HepG2 (cell line): ENCODE results near the gene ZNF563. TPM values are rescaled to one million over a fixed set of nuclear protein-coding genes. Genes with fewer than 3 reads are reported as not detected.

Source experiments
- ARID2 ChIP-seq: sonication (generic); formaldehyde crosslinking; IDR thresholded peaks from 2 replicates; pipeline ENCODE4 v1.8.1; 2022; ENCODE audit warnings: mild to moderate bottlenecking, missing genetic modification reagents, borderline replicate concordance
- EZH2 ChIP-seq: conservative IDR thresholded peaks from 2 replicates; pipeline ENCODE4 v1.6.1; 2012; ENCODE audit warnings: mild to moderate bottlenecking, low read depth, low read length, moderate library complexity
- HMGXB4 ChIP-seq, 2 experiments: sonication (generic) in 1 of 2; formaldehyde crosslinking in 1 of 2; IDR thresholded peaks; 2 replicates each; pipeline versions ENCODE4 v1.4.0 to v1.6.1; 2018 to 2020; ENCODE audit warnings: missing genetic modification reagents in 2 of 2, borderline replicate concordance in 1 of 2, low read depth in 1 of 2, mild to moderate bottlenecking in 1 of 2, missing biosample characterization in 1 of 2
- JUN ChIP-seq: sonication (generic); formaldehyde crosslinking; IDR thresholded peaks from 2 replicates; pipeline ENCODE4 v1.4.0; 2020; ENCODE audit warnings: mild to moderate bottlenecking, missing genetic modification reagents
- KMT2B ChIP-seq: IDR thresholded peaks from 2 replicates; pipeline ENCODE4 v1.6.1; 2016; ENCODE audit warnings: missing genetic modification reagents, missing compliant biosample characterization
- PLRG1 ChIP-seq: fragments of 450-650 bp; conservative IDR thresholded peaks from 2 replicates; pipeline ENCODE4 v1.6.1; 2016
- SMARCE1 ChIP-seq: fragments of 450-650 bp; IDR thresholded peaks from 2 replicates; pipeline ENCODE4 v1.6.1; 2017; ENCODE audit warnings: borderline replicate concordance
- TOE1 ChIP-seq: sonication (generic); formaldehyde crosslinking; IDR thresholded peaks from 2 replicates; pipeline ENCODE4 v1.4.0; 2020; ENCODE audit warnings: mild to moderate bottlenecking, missing genetic modification reagents
- ZFY ChIP-seq: sonication (generic); formaldehyde crosslinking; IDR thresholded peaks from 2 replicates; pipeline ENCODE4 v1.4.0; 2020; ENCODE audit warnings: missing genetic modification reagents
- ZGPAT ChIP-seq: IDR thresholded peaks from 2 replicates; pipeline ENCODE4 v1.6.1; 2016; ENCODE audit warnings: mild to moderate bottlenecking
- ZNF382 ChIP-seq: sonication (generic); formaldehyde crosslinking; IDR thresholded peaks from 2 replicates; pipeline ENCODE4 v1.5.0; 2020; ENCODE audit warnings: missing genetic modification reagents, mild to moderate bottlenecking, borderline replicate concordance
- ZNF407 ChIP-seq: sonication (generic); formaldehyde crosslinking; IDR thresholded peaks from one replicate; pipeline ENCODE4 v1.5.1; 2020; ENCODE audit warnings: mild to moderate bottlenecking, missing genetic modification reagents; ENCODE audit errors: not compliant biosample characterization
- ZNF430 ChIP-seq: sonication (generic); formaldehyde crosslinking; IDR thresholded peaks from 2 replicates; pipeline ENCODE4 v1.9.0; 2021; ENCODE audit warnings: mild to moderate bottlenecking, missing genetic modification reagents
- ZNF432 ChIP-seq: sonication (generic); formaldehyde crosslinking; IDR thresholded peaks from 2 replicates; pipeline ENCODE4 v1.5.0; 2020; ENCODE audit warnings: missing genetic modification reagents, mild to moderate bottlenecking, borderline replicate concordance
- ZNF639 ChIP-seq: conservative IDR thresholded peaks from 2 replicates; pipeline ENCODE4 v1.6.1; 2018; ENCODE audit warnings: missing genetic modification reagents
- ZNF792 ChIP-seq: IDR thresholded peaks from 2 replicates; pipeline ENCODE4 v1.6.1; 2016
- polyA plus RNA-seq, 8 experiments: library from polyadenylated mRNA; depleted of rRNA in 3 of 8; stranded (reverse) in 7 of 8; unstranded in 1 of 8; fragments of >200 nt; fragmentation: Illumina TruSeq in 4 of 8; extraction: Trizol in 4 of 8; gene quantifications; 2 replicates each; pipeline versions ENCODE4 v1.2.1 to v1.2.3, GENCODE V29; 2011 to 2016; ENCODE audit warnings: low read depth in 4 of 8, missing spikeins in 1 of 8, mixed read lengths in 1 of 8; ENCODE audit not compliant: insufficient read depth in 1 of 8
- total RNA-seq, 5 experiments: library from RNA; depleted of rRNA; stranded (reverse); fragments of >200 nt; fragmentation: Illumina TruSeq; extraction: Trizol; gene quantifications; 2 replicates each; pipeline ENCODE4 v1.2.3, GENCODE V29; 2016; ENCODE audit warnings: low read depth in 1 of 5

The ZNF563 gene
- total and polyA plus RNA-seq, 2 of the 13 experiments (the other 11 are each of a cell fraction or from before 2014, with no cell fraction given) = 7.5 to 19.5 TPM

GRCh38 chr19:12333162-12334159 lies at the start of gene ZNF563 (continued):
- TF ChIP-seq SMARCE1 (no peak), TOE1 (CRISPR knock-in tag) (no peak), JUN (no peak), ZNF792 (peak; percentile 73; the same call in 1 of the 2 replicates), ZNF639 (no peak), ZNF430 (CRISPR knock-in tag) (peak; percentile 96), EZH2 (no peak), ARID2 (CRISPR knock-in tag) (no peak), ZFY (CRISPR knock-in tag) (peak; percentile 81), ZNF407 (no peak), HMGXB4 (CRISPR knock-in tag; IDR thresholded peaks at IDR 0.05; ENCODE audit: borderline replicate concordance in 1 of 2, low read depth in 1 of 2) (peak in 1 of 2 experiments; percentile 83; a peak in 2 of 4 replicates), KMT2B (peak; percentile 73), ZNF382 (CRISPR knock-in tag) (no peak), ZGPAT (CRISPR knock-in tag) (peak; percentile 73; the same call in 1 of the 2 replicates), ZNF432 (no peak), PLRG1 (no peak)
